ENCODE measurements around the gene SPEF2.
"Not testable (repeated sequence)": the region's sequence is repeated elsewhere in the genome, so short reads cannot be mapped to it uniquely, and the experiment has no call there.

Gene SPEF2

DNA sequence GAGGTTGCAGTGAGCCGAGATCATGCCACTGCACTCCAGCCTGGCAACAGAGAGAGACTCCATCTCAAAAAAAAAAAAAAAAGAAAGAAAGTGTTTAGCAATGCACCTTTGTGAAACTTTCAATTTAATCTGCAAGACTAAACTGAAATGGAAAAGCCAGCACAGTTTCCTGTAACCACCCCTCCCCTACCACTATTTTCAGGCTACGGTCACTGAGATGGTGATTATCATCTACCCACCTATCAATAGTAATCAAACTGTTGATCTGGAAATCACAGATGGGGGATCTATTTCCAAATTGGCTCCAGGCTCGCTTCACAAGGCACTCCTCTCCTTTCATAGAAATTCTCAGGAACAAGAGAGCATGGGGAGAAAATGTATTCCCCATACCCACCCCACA lies 208.4 kb downstream of the SPEF2 start:
- no peak for DNase-seq

DNA sequence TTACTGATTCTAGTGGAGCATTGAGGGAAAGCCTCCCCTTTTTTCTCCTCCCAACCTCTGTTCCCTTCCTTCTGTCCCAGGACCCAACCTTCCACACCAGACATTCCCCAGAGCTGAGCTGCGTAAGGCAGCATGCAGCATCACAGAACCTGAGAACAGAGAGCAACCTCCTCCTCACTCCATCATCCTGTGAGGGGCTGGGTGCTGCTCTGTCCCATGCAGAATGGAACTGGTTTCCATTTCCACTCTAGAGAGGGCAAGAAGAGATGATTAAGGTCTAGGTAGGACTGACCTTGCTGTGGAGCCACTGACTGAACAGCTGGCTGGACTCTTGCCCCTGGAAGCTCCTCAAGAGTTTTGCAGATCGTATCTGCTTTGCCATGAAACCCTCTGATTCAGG lies 208.9 kb downstream of the SPEF2 start:
- no peak for DNase-seq

DNA sequence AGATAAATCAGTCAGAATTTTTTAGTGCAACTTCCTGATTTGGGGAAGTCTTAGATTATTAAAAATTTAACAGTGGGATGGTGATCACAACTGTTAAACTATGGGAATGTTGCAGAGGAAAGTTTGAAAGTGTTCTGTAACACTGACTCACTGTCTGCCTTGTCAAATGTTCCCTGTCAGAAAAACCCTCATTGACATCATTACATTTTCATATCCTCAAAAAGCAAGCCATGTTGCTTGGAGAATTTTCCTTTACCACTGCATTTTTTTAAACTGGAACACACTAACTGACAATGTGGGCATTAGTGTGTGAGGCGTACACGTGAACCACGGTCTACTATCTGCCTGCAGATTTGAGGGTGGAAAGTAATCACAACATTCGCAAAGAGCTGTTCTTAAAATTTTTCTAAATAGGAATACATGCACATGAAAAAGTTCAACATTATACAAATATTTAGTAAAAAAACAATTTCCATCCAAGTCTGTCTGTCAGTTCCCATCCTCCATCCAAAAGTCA lies 210.5 kb downstream of the SPEF2 start:
- DNase-seq: no peak

DNA sequence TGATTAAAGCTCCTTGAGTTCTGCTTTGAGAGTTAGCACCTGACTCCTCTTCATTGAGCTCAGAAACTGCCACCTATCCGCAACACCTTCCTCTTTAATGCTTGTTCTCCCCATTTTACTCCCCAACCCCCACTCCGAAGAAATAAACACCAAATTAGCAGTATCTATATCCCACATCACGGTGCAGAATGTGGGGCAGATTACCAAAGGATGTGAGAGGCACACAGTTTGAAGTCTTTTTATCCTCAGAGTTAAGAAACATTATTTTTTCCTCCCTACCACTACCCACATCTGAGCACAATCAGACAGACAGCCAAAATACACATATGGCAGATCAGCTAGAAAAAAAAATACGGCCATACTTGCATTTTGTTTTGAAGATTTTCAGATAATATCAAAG lies 212.9 kb downstream of the SPEF2 start:
- no peak for DNase-seq

DNA sequence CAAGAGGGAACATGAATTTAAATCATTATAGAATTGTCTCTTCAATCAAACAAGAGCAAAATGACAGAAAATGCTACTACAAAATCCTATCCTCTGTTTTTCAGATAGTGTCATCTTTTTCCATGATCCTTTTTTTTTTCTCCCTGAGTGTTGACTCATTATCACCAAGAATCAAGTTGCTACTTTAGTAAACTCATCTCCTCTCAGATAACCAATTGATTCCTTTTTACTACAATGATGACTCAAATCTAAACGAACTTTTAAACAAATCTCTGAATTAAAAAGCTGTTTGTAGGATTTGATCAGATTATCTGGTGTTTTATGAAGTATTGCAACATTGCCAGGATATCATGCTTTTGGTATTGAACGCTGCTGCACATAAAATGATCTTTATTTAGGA lies 215.1 kb downstream of the SPEF2 start:
- no peak for DNase-seq

DNA sequence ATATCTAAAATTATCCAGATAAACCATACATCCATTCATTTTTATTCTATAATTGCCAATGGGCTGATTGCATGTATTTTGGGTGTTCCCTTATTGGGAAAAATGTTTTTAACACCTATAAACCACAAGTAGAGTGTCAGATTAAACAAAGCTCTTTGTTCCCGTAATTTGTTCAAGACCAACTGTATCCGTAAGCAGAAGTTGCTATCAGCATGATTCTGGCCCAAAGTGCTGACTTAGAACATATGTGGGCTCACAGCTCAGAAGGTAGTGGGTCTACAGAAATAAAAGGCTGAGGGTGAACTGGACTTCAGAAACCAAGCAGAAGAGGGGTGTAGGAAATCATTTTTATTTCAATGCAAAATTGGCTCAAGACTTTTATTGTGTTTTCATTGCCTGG lies 215.6 kb downstream of the SPEF2 start:
- DNase-seq: no peak

DNA sequence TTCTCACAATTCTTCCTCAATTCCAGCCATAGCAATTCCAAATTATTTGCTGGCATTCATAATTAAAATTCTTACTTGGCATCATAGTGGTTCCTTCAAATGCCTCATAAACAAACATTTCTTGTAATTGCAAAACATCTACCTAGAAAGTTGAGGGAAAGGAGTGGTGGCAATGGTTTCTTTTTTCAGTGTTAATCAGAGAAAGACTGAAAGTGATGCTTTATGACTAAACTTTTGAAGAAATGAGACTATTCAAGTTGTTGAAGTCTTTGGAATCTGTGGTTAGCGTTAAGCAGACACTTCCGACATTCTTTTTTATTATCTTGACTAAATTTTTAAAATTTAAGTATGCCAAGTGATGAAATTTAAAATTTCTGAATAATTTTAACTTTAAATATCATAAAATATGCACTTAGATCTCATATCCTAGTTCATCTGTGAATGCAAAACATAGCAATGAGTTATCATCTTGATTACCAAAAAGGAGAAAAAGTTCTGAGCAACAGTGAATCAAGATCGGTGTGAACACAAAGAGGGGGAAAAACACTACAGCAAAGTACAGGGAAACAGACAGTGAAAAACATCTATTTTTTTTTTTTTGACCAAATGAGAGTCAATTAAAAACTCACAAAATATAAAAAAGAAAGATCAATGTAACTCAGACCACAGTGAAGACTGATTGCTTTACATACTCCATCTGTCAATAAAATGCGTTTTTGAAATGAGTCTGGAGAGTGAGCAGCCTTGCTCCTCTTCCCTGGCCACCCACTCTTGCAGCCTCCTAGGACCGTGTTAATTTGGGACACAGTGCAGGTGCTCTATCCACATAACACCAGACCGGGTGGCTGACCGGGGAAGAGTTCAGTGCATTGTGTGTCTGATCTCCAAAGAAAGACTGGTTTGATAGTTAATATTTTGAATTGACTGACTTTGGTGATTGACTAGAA lies 218.4 kb downstream of the SPEF2 start:
- no peak for DNase-seq

DNA sequence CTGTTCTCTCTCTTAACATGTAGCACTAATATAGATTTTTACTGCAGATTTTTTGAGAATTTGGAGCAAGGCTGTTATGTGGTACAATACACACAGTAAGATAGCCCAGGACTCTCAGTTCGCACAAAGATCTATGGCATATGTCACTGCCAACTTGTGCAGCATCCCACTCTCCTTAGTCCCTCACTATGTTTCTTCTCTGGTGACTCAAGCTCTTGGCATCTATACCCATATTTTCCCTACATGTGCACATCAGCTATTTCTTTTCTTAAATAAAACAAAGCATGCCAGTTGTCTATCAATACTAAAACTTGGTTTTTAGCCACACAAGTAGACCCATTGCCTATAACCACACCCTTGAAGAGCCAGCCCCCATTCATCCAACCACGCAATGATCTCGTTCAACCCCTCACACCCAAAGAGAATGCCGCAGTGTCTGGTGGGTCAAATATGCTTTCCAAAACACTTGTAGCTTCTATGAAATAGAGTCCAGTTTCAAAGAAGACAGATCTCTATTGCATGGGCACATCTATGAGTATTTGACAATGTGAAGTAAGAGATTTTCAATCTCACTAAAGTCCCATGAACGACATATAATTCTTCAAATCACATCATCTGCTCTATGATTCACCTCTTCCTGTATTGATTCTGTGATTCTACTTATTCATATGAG lies 220.8 kb downstream of the SPEF2 start:
- DNase-seq: no peak

DNA sequence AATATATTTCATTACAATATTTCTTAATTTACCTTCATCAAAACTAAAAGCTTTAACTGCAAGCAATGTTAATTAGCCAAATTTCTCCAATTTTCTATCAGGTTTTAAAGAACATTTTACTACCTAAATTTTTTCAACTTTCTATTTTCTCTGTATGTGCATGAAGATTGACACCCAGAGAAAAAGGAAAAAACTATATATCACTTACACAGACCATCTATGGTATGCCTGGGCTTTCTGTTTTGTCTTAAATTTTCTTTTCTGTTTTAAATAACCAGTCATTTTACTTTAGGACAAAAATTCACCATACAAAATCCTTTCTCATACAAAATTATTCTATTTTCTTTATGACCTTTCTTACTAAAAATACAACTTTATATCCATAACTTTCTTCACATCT lies 225.2 kb downstream of the SPEF2 start:
- no peak for DNase-seq

DNA sequence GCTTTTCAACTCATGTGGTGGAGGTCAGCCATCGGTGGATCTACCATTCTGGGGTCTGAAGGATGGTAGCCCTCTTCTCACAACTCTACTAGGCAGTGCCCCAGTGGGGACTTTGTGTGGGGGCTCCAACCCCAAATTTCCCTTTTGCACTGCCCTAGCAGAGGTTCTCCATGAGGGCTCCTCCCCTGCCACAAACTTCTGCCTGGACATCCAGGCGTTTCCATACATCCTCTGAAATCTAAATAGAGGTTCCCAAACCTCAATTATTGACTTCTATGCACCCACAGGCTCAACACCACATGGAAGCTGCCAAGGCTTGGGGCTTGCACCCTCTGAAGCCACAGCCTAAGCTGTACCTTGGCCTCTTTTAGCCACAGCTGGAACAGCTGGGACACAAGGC lies 227.8 kb downstream of the SPEF2 start:
- not testable (repeated sequence) for DNase-seq

DNA sequence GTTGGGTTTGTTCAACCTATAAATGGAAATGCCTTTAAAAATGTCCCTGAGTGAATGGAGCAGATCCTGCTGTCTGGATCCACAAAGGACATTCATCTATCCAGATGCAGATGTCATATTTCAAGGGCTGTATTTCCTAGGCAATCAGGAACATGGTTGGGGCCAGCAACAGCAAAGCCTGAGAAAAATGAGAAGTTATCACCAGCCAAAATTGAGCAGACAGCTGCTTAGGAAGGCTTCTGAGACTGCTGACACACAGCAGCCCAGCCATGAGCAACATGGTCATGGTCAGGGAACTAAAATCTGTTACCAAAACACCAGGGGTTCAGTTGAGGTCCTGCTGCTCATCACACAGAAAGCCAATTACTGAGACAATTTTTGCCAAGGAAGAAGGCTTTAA lies 229.8 kb downstream of the SPEF2 start:
- DNase-seq: no peak

DNA sequence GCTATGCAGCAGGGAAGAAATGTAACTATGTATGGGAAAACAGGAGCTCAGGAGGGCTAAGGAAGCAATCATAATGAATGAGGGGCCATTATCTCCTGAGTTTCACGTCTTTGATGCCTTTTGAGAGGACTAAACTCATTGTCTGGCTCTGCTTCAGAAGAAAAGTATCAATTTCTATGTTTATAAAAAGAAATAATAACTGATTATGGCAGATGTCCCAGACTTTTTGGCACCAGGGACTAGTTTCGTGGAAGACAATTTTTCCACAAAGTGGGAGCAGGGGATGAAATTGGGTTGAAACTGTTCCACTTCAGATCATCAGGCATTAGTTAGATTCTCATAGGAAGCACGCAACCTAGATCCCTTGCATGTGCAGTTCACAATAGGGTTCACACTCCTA lies 230.3 kb downstream of the SPEF2 start:
- no peak for DNase-seq

DNA sequence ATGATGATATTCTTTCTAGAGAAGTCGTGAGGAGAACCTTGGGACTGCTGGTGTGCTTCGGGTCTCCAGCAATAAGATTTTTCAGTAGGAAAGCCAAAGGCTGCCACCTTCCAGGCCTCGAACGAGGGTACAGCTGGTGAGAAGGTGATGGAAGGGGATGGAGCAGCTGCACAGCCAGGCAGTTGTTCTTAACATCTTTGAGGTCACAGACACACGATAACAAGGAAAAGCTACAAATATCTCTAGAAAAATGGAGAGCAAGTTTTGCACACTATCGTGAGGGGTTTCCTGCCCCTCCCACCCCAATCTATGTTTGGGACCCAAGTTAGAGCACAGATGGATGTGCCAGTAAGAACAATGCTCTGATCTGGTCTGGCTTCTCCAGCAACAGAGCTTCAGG lies 232.2 kb downstream of the SPEF2 start:
- DNase-seq: no peak

DNA sequence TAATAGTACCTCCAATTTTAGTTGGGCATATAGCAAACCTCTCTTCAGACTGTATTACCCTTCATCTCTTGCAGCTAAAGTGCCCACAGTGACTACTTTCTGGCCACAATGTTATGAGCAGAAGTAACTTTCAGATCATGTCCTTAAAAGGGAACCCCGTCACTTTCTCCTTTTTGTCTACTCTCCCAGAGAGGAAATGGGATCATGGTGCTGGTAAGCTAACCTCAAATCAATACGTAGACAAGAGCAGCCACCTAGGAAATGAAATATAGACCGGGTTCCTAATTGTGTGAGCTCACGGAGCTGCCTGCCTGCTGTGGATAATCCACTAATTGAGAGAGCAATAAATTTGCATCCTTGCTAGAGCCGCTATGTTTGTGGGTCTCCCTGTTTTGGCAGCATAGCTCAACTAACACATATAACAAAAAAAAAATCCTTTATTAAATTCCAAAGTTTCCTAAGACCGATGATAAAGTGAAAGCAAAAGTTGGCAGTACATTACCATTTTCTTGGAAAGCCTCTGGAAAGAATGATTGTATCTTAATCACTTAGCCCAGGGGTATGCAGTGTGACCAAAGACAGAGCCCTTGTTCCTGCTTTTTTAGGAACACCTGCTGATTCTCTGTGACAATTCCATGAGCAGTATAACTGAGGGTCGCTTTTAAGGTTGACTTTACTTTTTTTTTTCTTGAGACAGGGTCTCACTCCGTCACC lies 233.5 kb downstream of the SPEF2 start:
- DNase-seq: no peak

DNA sequence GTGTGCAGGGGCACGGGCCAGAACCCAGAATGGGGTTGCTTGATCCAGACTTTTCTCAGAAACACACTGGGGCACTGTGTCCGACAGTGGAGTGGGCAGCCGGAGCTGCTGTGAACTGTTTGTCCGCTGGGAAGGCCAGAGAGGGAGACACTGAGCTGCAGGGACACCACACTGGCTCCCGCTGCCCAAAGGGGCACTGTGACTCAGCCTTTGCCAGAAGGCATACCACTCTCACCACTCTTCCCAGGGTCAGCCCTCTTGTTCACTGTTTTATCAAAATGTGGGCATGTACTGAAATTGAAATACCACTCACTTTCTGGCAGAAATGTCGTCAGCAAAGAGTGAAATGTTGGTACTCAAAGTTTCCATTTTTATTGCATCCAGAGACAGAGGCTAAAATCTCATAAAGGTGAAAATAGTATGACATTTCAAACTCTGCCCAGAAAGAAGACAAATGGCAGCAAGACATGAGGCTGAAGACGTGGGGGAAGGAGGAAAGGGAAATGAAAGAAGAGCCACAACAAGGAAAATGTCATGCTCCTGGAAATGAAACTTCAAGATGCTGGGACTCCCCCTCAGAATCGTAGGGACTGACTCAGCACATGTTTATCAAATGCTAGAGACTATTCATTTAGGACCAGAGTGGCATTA lies 234.5 kb downstream of the SPEF2 start:
- DNase-seq: no peak

DNA sequence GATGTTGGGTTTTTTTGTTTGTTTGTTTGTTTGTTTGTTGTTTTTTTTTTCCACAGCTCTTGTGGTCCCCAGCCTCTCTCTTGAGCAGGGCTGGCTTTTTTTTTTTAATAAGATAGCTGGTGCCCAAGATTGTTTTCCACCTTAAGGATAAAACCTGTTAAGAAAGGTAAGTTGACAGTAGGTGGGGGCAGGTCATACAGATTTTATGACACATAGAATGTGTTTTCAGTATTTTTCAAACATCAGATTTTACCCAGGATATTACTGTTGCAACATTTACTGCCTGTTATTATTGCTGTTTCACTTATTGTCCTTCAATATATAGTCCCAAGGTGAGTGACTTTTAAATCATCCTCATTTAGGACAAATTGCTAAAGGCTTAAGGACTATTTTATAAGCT lies 235.1 kb downstream of the SPEF2 start:
- DNase-seq: no peak

DNA sequence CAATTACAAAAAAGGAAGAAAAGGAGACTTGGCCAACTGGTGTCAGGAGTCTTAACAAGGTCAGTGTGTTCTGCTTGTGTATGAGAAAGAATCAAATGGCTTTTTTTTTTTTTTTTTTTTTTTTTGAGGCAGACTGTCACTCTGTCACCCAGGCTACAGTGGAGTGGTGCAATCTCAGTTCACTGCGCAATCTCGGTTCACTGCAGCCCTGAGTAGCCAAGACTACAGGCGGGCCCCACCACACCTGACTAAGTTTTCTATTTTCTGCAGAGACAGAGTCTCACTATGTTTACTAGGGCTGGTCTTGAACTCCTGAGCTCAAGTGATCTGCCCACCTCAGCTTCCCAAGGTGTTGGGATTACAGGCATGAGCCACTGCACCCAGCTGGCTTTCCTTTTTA lies 236.0 kb downstream of the SPEF2 start:
- no peak for DNase-seq

DNA sequence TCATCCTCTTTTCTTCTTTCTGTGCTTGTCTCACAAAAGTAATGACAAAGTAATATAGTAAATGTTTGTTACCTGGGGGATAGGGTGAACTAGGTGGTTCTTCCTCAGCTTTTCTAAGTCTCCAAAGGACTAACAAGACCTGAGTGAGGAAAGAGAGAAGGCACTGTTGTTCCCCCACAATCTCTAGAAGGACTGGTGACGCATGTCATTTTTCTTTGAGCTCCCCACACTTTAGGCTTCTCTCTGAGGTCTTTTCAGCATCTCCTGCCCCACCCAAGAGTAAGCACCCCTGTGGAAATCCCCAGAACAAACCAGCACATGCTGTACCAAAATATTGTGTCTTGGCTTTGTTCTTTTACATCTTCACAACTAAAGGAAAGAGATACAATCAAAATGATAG lies 236.6 kb downstream of the SPEF2 start:
- no peak for DNase-seq

DNA sequence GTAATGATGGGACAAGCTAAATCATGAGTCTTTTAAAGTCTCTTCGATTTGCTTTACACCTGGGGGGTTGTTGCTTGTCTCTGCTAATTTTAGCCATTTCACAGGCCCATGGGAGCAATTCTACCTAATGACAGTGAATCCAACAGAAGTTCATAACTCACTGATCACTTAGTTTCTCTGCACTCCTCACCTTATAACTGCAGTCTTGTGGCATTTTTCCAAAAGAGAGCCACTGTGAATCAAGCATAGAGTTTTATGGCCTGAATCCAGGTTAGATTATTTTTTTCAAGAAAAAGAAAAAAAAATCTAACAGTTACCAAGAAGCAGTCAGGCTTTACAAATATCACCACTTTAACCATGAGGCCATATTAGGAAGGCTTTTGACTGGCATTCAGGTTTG lies 237.5 kb downstream of the SPEF2 start:
- DNase-seq: no peak

DNA sequence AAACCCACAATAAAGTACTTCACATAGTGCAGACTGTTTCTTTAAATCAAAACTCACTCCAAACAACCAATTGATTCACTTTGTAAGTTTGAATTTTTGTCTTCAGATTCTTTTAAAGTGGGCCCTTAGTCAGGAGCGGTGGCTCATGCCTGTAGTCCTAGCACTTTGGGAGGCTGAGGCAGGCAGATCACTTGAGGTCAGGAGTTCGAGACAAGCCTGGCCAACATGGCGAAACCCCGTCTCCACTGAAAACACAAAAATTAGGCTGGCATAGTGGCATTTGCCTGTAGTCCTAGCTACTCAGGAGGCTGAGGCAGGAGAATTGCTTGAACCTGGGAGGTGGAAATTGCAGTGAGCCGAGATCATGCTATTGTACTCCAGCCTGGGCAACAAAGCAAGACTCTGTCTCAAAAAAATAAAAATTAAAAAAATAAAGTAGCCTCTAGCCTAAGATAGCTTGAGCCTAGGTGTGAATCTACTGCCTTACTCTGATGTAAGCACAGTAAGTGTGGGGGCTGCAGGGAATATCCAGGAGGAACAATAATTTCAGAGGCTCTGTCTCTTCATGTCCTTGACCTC lies 238.6 kb downstream of the SPEF2 start:
- not testable (repeated sequence) for DNase-seq

DNA sequence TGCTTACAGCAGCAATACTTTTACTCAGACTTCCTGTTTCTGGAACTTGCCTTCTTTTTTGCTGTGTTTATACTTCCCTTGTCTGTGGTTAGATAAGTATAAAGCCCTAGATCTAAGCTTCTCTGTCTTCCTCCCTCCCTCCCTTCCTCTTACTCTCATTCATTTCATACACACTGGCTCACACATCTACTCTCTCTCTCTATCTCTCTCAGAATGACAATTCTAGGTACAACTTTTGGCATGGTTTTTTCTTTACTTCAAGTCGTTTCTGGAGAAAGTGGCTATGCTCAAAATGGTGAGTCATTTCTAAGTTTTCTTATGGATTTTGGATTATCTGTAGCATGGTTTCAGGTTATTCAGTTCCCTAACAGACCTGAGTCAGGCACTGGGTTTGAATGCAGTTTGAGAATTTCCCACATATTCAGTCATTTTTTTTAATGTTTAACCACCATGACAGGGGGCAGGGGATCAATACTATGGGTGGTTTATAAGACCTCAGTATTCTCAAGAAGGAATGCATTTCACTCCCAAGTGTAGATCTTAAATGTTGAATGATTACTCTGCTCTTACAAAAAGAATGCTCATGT lies 239.2 kb downstream of the SPEF2 start, which contains the start of gene IL7R:
TSS of gene IL7R (plus strand) at position 127 of the 587 bp plus-strand sequence. CDS start at position 214, 87 bp downstream.
- no peak for DNase-seq

DNA sequence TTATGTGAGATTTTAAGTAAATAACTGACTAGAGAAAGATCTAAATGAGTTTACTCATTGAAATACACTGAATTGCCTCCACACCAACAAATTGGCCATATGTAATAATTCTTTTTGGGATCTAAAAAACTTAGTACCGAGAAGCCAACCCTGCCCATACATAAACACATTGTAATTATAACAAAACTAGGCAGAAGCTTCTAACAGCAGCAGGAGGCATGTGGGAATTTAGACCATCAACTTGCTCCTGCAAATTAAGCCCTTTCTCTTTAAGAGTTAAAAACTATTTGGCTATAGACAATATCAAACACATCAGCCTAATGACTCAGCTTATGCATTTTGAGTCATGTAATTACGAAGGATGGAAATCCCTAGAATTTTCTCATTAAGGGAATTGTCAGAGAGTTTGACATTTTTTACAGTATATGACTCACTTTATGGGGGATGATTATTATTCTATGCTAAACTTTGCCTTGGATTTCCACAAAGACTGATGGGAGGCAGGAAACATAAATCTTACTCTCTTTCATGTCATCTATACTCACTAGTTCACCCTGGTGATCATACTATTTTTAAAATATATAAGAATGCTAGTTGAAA lies 240.0 kb downstream of the SPEF2 start:
- no peak for DNase-seq
